Brain microvascular endothelial cell (primary cell): ENCODE measurements around the gene PRKAR1B.

Experiments used
- DNase-seq: peaks from one replicate; pipeline ENCODE4 v3.0.0-alpha.2; 2020
- H3K27ac ChIP-seq: fragments of 250-450 bp; sonication (Bioruptor Pico); 2 replicates; pipeline ENCODE4 v1.5.1; 2020; ENCODE audit warnings: mild to moderate bottlenecking, moderate library complexity
- H3K27me3 ChIP-seq: fragments of 250-450 bp; sonication (Bioruptor Pico); replicated peaks from 2 replicates; pipeline ENCODE4 v1.5.1; 2020; ENCODE audit warnings: mild to moderate bottlenecking
- H3K36me3 ChIP-seq: fragments of 250-450 bp; sonication (Bioruptor Pico); replicated peaks from 2 replicates; pipeline ENCODE4 v1.5.1; 2020; ENCODE audit warnings: mild to moderate bottlenecking
- H3K4me3 ChIP-seq: 2 replicates; pipeline ENCODE4 v1.5.1; 2011; ENCODE audit warnings: low read depth, mild to moderate bottlenecking, control low read depth, low read length, moderate library complexity
- in situ Hi-C: cut with HindIII; loops from 2 replicates; pipeline ENCODE4 v1.10.0; 2017; ENCODE audit warnings: low sequenced_read_pairs, low pct_ligation_motif_present
- TF ChIP-seq, protein P1 (sequence below): IDR thresholded peaks from 2 replicates; pipeline ENCODE4 v1.5.1; 2011; ENCODE audit warnings: low read depth, mild to moderate bottlenecking, moderate library complexity, low read length, control low read depth, inconsistent platforms; ENCODE audit errors: missing control alignments

The PRKAR1B gene

GRCh38 chr7:562374-562675 is 164.8 kb downstream of the PRKAR1B start:
- Histone ChIP-seq H3K4me3 (no peak overlapping the region), H3K36me3 (no peaks in the 10 kb centered on the region), H3K27ac (no peak overlapping the region), H3K27me3 (no peaks in the 10 kb centered on the region)
- DNase-seq, result no peak
- in situ Hi-C loops, result no loop called here
- TF ChIP-seq, protein P1, sequence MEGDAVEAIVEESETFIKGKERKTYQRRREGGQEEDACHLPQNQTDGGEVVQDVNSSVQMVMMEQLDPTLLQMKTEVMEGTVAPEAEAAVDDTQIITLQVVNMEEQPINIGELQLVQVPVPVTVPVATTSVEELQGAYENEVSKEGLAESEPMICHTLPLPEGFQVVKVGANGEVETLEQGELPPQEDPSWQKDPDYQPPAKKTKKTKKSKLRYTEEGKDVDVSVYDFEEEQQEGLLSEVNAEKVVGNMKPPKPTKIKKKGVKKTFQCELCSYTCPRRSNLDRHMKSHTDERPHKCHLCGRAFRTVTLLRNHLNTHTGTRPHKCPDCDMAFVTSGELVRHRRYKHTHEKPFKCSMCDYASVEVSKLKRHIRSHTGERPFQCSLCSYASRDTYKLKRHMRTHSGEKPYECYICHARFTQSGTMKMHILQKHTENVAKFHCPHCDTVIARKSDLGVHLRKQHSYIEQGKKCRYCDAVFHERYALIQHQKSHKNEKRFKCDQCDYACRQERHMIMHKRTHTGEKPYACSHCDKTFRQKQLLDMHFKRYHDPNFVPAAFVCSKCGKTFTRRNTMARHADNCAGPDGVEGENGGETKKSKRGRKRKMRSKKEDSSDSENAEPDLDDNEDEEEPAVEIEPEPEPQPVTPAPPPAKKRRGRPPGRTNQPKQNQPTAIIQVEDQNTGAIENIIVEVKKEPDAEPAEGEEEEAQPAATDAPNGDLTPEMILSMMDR, result no peak

DNA sequence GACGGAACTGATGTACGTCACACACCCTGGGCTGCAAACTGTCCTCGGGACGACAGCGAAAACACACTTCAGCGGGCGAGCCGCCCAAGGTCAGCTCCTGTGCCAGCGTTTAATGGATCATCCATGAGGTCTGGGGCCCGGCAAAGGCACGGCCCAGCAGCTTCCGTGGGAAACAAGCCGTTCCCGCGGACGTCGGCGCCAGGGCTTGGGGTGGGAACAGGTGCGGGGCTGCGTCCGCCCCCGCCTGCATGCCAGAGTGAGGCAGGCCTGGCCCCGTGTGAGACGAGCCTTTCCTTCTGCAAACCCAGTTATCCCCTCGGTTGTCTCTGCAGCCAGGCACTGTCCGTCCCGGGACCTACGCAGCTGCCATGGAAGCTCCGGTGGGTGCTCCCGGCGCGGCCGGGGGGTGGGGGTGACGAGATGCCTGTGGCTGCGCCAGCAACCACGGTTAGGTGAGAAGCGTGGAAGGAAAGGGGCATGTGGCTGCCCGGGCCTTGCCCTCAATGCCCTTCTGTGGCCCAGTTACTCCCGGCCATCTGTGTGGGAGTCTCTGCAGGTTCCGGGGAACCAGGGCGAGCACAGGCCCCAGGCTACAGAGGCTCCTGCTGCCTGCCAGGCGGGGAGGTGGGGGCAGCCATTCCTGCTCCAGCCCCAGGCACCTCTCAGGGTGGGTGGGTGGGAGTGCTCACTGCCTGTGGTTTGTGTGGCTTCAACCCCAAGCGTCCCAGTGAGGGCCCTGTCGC is 165.3 kb downstream of the PRKAR1B start:
- Histone ChIP-seq H3K27ac (no peak overlapping the region), H3K27me3 (no peaks in the 10 kb centered on the region), H3K36me3 (no peaks in the 10 kb centered on the region), H3K4me3 (no peak overlapping the region)
- no peak for DNase-seq
- in situ Hi-C loops, result no loop called here
- TF ChIP-seq, protein P1, result no peak

DNA sequence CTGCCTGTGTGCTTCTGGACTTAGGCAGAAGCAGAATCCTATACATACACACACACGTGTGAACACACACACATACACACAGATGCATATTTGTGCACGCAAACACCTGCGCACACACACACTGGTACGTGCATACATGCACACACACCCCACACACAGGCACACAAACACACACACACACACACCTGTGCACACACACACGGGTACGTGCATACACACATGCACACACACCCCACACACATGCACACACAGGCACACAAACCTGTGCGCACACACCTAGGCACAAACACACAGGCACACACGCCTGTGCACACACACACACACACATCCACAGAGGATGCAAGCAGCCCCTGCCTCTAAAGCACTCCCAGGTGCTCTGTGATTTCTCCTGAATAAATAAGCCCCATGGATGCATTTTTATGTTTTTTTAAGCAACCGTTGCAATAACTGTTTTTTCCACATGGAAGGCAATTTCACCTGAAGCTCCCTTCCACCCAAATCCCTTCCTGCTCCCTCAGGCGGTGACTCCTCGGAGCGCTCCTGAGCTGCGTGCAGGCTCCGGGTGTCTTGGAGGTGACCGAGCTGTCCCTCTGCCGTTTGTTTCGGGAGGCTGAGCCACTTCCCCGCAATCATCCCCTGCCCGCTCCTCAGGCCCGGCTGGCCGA is 166.0 kb downstream of the PRKAR1B start:
- no peak for DNase-seq
- Histone ChIP-seq H3K4me3 (no peak overlapping the region), H3K36me3 (no peaks in the 10 kb centered on the region), H3K27me3 (no peaks in the 10 kb centered on the region), H3K27ac (no peak overlapping the region)
- in situ Hi-C loops, result no loop called here
- TF ChIP-seq, protein P1, result no peak

DNA sequence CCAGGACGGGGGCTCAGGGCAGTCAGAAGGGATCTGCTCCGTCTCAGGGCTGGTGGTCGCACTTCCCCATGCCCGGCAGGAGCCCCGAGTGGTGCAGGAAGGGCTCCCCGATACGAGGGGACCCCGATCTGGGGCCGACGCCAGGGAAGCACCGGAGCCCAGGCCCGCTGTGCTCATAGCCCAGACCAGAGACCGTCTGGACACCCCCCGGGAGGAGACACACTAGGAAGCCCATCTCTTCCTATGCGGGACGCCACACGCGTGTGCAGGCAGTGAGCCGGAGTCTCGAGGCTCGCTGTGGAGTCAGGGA is 167.7 kb downstream of the PRKAR1B start:
- in situ Hi-C loops, result no loop called here
- no peaks in the 10 kb centered on the region for H3K36me3 ChIP-seq
- no peaks in the 10 kb centered on the region for H3K27me3 ChIP-seq
- no peak overlapping the region for H3K27ac ChIP-seq
- no peak overlapping the region for H3K4me3 ChIP-seq
- TF ChIP-seq, protein P1, result no peak
- no peak for DNase-seq

- Histone ChIP-seq H3K4me3 (no peak overlapping the region), H3K36me3 (no peaks in the 10 kb centered on the region), H3K27ac (no peak overlapping the region), H3K27me3 (no peaks in the 10 kb centered on the region)
- in situ Hi-C loops, result no loop called here
- TF ChIP-seq, protein P1, result no peak
- DNase-seq, result no peak
Observed at GRCh38 chr7:557558-557881, 169.6 kb downstream of the PRKAR1B start.
